CD4-positive, alpha-beta T cell treated with Interferon gamma for 1 hour (primary cell): ENCODE results near the gene TBCEL.
"Not testable (repeated sequence)": the region's sequence is repeated elsewhere in the genome, so short reads cannot be mapped to it uniquely, and the experiment has no call there.

Experiments
- DNase-seq: peaks from one replicate; pipeline ENCODE4 v3.0.0-alpha.2; 2020

TBCEL gene, protein sequence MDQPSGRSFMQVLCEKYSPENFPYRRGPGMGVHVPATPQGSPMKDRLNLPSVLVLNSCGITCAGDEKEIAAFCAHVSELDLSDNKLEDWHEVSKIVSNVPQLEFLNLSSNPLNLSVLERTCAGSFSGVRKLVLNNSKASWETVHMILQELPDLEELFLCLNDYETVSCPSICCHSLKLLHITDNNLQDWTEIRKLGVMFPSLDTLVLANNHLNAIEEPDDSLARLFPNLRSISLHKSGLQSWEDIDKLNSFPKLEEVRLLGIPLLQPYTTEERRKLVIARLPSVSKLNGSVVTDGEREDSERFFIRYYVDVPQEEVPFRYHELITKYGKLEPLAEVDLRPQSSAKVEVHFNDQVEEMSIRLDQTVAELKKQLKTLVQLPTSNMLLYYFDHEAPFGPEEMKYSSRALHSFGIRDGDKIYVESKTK

DNA sequence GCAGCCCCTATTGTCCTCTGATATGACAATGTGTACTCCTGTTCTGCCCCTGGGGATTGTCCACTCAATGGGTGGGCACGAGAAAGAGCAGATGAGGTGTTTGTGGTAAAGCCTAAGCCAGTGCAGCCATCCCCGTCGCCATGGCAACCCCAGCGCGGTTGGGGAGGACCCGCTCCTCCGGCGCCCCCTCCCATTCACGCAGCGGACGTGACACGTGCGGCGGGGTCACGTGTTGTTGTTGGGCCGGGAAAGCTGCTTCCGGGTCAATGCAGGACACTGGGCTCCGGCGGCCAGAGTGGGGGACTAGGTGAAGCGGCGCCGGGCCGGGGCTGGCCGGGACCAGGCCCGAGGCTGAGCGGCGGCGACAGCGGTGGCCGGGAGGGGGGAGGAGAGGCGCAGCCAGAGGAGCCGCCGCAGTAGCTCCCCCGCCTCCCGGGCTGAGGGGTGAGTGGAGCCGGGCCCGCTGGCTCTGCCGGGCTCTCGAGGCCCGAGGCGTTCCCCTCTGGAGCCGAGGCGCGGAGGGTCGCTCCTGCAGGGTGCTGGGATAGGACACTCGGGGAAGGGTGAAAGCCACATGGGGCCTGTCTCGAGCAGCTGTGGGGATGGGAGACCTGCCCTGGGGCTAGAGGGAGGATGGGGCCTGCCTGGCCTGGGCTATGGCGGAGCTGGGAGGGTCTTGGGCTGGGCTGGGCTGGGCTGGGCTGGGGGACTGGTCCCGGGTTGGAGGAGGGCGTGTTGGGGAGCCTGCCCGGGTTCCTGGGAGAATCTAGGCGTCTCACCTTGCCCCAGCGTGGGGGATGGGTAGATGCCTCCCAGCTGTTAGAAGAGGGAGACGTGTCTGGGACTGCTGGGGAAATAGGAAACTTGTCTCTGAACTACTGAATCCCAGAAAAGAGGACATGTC lies at the start of gene TBCEL:
TBCEL (plus strand) TSS at position 255 of the 904 bp plus-strand sequence. CDS start 21,589 bp downstream, outside the sequence.
- peak; percentile 87 for DNase-seq

DNA sequence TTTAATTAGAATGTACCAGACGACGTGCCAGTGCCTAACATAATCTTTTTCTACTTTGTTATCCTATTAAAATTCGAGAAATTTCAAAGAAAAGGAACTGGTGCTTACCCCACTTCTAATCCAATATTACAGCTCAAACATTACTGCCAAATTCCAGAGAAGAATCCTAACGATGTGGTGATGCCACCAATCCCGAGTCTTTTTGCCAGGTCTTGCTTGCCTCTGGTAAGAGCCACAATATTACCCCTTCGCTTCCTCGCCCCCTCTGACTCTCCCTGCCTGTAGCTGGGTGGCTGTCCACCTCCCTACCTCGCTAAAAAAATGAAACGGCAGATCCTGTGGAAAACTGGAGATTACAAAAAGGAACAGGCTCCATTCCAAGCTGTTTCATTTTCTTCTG lies 49.4 kb upstream of the TBCEL start:
- DNase-seq, result no peak

DNA sequence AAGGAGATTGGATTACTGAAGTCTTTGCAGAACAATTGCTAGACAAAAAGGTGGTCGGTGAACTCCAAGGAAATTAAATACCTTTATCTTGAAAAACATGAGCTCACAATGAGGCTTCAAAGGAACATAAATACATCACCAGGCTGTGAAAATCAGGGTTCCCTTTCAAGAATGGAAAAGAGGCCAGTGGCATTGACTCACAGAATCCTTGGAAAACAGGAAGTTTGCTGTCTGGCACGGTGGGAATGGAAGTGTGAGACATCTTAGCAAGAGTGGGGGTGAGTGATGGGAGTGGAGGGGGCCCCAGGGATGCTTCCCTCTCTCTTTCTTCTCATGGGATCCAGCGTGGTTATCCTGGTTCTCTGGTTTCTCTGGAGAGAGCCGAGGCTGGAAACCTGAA lies 48.9 kb upstream of the TBCEL start:
- no peak for DNase-seq

DNA sequence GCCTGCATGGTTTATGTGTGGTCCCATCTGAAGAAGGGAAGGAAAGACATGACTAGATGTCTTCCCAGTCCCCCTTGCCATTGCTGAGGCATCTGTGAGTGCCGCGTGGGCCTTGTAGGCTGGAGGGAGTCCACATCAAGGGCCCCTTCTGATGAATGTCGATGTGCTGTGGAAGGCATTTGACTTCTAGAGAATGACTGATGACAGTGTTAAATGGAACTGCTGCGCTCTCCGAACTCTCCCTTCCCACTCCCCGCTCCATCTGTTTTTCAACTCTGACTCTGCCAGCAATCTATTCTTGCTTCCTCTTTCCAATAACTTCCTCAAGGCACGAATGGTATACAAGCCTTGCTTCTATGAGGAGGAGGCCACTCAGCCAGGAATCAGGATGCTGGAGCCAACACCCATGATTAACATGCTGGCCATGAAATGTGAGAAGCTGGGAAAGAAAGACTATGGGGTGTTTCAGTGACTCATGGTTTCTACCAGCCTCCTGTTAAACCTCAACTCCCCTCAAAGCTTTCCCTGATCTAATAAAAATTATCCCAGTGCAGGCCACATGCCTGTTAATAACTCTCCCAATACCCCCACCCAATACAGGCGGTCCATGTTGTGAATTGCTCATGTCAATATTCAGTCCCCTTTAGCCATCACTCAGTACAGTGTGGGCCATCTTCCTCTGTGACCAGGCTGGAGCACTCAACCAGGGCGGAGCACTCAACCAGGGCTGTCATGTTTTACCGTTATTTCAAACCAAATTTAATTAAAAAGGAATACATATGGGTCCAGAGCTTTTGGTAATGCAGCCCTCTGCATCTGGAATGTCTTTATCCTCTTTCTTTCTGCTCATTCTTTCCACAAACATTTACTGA lies 46.4 kb upstream of the TBCEL start:
- DNase-seq, result no peak

DNA sequence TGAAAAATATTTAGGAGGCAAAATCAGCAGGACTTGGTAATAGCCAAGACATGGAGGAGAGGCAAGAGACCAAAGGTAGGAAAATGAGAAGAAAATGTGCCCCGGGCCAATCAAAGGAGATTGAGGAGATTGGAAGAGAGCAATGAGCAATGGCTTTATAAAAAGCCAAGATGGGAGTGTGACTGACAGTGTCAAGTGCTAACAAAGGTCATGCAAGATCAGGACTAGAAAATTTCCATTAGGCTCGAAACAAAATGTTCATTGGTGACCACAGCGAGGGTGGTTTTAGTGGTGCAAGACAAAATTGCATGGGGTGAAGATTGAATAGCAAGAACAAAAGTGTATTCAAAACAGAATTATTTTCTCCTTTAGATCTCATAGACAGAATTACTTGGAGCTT lies 45.2 kb upstream of the TBCEL start:
- DNase-seq, result no peak

DNA sequence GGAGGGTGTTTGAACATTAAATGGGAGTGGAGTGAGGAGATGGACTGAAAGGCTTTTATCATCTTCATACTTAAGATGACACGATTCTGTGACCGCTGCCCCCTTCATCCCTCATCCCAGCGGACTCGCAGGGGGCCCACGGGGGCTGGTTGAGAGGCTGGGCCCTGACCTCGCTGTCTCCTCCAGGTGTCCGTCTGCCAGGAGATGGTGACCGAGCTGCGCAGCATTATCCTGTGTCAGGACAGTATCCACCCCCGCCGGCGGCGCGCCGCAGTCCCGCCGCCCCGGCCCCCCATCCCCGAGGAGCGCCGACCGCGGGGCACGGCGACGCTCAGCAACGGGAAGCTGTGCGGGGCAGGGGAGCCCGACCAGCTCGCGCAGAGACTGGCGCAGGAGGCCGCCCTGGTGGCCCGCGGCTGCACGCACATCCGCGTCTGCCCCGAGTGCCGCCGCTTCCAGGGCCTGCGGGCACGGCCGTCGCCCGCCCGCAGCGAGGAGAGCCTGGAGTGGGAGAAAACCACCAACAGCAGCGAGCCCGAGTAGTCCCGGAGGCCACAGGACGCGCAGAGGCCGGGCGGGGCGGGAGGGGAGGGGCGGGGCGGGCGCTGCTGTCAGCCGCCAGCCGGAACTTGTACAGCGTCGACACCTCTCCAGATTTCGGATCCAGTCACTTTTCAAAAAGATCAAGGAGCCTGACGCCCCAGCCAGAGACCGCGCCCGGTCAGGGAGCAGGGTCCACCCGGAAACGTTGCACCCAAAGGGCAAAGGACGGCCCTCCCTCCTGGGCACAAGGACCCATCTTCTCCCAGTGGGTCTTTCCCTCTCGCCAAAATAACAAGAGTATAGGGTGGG lies 38.0 kb upstream of the TBCEL start:
- DNase-seq, result peak; percentile 1

DNA sequence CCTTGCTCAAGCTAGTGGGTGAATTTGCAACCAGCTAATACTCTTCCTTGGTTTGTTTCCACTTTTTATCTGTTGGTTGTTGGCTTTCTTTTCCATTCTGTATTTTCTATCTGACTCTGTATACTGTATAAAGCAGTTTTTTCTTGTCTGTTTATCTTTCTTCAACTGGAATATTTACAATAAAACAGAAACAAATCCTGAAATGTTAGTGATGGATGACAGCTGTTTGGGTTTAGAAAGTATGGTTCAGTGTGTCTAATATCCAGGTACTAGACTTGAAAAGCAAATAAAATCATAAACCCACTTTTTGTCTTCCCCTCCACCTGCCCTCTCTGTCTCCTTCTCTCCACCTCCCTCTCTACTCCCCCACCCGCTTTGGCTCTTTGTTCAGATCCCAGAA lies 35.3 kb upstream of the TBCEL start:
- no peak for DNase-seq

DNA sequence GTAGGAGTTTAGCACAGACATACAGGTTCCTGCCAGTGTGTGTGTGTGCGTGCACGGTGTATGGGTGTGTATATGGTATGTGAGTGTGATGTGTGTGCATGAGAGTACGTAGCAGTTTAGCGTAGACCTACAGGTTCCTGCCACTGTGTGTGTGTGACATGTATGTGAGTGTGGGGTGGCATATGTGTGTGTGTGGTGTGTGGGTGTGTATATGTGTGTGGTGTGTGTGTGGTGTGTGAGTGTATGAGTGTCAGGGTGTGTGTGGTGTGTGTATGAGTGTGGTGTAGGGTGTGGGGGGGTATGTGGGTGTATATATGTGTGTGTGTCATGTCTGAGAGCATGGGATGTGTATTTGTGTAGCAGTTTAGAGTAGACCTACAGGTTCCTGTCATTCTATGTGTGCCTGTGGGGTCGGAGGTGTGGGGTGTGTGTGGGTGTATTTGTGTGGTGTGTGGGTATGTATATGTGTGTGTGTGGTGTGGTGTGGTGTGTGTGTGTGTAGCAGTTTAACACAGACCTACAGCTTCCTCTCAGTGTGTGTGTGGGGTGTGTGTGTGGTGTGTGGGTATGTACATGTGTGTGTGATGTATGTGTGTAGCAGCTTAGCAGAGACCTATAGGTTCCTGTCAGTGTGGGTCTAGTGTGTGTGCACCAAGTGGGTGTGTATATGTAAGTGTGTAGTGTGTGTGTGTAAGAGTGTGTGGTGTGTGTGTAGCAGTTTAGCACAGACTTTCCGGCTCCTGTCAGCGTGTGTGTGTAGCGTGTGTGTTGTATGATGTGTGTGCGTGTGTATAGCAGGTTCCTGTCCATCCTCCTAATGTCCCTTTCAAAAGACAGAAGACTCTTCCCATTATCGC lies 31.8 kb upstream of the TBCEL start:
- no peak for DNase-seq

DNA sequence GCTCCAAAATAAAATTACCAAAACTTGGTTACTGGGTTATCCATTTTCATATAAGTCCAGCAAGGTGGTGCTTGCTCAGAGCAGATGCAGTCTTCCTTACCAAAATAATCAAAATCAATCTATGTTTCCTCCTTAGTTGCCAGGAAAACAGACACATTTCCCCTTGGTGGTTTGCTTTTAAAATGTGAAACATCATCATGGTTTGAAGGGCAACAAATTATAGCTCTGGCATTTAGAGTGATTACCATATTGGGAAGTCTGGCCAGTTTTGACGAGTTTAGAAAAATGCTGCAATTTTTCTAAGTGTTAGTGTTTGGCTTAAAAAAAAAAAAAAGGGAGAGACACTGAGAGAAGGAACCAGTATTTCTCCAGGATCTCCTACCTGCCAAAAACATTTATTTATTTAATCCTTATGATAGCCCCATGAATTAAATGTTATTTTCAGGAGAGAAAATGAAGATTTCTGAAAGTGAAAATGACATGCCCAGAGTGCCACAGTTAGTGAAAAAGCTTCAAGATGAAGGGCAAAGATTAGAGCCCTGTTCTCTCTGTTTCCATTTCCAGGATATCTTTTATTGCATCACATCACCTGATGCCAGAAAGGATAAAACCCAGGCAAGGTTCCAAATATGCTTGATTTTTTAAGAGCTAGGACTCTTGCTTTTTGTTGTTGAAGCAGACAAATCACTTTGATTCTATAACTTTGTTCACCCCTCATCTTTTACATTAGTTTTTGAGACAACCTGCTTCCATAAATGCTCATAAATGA lies 29.6 kb upstream of the TBCEL start:
- no peak for DNase-seq

DNA sequence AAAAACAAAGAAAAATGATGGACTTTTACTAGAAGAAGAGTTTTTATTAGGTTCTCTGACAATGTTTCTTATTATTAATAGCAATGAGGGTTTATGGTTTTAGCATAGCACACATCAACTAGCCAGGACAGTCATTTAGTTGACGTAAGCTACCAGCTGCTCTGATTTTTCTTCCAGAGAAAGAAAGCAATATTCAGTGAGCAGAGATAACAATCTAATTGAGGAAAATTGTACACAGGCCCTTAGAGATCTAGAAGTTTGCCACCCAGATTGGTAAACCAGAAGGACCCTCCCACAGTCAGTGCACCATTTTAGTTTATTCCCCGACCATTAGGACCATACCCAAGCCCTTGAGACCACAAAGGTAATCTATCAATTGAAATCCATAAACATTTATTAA lies 28.7 kb upstream of the TBCEL start:
- no peak for DNase-seq

DNA sequence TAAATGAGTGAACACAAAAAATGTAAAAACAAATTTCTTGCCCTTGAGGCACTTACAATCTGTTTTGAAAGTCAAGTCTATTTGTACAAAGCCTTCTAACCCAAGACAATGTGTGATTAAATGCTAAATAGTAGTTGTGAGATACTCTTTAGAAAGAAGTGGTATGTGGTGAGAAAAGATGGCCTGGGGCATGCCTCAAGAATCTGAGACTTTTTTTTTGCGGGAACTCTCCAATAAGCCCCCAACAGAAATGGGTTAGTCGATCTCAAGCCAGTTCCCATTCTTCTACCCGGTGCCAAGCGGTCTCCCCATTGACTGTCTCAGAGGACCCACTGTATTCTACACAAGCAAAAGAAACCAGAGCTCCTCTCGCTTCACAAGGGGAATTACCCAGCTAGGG lies 26.9 kb upstream of the TBCEL start:
- no peak for DNase-seq

DNA sequence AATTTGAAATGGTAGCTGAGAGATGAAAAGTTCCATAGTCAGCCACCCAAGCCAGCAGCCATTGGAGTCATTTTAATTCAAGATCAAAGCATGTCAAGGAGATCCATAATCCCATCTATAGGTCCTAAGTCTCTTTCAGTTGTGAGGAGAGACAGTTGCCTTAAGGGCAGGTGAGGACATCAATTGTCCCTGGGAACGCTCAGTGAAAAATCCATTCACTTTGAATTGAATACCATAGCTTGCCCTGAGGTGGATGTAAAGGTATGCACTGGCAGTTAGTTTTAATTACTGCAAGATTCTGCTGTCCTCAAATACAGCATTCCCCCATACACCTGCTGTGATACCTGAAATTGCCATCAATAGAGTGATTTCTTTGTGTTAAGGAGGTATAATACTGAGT lies 25.3 kb upstream of the TBCEL start:
- no peak for DNase-seq

DNA sequence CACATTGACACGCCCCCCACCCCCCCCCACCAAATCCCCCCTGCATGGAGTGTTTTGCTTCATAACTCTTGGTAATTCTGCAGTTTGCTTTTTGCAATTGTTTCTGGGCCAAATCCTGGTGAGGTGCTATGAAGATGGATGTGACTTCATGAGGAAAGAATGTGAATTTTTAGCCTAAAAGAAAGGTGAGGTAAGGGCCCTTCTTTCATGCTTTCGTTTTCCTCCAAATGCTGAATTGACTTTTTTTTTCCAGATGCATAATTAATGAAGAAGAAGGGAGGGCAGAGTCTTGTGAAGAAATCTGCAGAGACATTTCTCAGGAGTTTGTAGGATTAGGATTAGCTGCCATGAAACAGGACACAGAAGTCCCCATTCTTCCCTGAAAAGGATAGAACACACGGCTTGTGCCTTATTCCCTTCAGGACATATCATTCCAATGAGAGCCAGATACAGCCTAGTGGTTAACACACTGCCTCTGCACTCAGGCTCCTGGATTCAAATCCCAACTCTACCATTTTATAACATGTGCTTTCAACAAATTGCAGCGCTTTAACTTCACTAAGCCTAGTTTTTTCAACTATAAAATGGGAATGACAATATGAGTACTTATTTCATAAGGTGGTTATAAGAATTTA lies 19.6 kb upstream of the TBCEL start:
- DNase-seq, result no peak

DNA sequence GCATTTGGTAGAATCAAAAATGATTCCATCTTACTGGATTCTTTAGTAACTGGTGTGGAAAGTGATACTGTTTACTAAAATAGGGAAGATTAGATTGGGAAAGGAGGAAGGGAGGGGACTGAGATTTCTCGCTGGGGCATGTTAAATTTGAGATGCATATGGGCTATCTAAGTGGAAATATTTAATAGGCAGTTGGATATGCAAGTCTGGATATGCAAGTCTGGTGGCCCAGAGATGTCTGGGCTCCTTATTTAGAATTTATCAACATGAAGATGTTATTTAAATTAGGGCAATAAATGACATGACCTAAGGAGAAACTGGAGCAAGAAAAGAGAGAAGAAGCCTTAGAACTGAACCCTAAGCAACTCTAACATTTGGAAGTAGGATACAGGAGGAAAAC lies 17.0 kb upstream of the TBCEL start:
- DNase-seq, result no peak

DNA sequence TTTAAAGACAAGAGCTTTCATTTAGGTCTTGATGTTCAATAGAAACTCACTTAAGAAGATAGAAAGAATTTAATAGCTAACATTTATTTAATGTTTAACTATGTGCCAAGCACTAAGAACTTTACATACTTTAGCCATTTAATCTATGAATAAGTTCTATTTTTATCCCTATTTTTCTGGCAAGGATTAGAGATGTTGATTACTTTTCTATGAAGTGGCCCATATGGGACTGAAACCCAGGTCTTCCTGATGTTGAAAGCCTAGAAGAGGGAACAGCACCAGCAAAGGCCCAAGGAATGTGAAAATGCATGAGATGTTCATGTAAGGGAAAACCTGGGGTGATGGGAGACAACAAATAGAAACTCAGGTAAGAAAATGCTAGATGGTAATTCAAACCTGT lies 15.4 kb upstream of the TBCEL start:
- DNase-seq, result no peak

DNA sequence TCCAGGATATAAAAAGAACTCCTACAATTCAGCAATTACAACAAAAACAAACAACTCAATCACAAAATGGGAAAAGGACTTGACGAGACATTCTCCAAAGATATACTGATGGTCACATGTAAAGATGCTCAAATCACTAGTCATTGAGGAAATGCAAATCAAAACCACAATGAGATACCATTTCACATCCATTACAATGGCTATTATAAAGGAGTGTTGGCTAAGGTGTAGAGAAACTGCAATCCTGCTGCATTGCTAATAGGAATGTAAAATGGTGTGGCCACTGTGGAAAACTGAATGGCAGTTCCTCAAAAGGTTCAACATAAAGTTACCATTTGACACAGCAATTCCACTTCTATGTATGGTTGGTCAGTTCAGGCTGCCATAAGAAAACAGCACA lies 11.8 kb upstream of the TBCEL start:
- DNase-seq, result no peak

DNA sequence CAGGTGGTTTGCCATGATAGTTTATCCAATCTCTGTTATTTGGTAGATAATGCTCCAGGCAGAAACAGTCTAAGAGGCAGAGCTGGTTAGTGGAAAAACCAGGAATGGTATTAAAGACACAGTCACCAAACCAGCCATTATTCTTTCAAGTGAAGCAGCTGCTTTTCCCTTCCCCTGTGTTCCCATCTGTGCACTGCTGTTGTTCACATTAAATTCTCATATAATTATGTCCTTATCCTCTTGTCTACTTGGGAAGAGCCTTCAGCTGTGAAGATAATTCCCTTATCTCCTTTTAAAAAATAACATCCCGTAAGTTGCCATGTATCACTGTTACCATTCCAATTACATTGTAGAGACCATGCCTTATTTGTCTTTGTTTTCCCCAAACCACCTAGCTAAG lies 5.2 kb upstream of the TBCEL start:
- DNase-seq, result no peak

DNA sequence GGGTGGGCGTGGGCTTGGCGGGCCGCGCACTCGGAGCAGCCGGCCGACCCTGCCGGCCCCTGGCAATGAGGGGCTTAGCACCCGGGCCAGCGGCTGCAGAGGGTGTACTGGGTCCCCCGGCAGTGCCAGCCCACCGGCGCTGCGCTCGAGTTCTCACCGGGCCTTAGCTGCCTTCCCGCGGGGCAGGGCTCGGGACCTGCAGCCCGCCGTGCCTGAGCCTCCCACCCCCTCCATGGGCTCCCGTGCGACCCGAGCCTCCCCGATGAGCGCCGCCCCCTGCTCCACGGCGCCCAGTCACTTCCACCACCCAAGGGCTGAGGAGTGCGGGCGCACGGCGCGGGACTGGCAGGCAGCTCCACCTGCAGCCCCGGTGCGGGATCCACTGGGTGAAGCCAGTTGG lies 2.2 kb upstream of the TBCEL start:
- DNase-seq, result not testable (repeated sequence)

DNA sequence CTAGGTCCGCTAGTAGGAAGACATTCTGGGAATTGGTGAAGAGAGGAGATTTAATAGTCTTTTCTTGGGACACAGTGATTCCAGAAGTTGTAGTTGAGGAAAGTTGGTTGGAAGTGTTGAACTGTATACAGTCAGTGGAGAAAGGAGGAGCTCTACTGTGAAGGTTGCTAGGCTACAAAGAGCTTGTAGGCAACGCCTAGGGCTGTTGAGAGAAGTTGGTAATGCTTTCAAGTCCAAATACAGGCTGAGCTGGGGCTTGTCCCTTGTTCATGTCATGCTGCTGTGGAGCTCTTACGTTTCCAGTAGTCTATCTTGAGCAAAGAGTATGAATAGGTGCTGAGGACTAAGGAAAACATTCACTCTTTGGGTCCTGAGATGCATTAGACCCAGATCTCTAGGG lies 1.1 kb downstream of the TBCEL start:
- DNase-seq, result no peak

DNA sequence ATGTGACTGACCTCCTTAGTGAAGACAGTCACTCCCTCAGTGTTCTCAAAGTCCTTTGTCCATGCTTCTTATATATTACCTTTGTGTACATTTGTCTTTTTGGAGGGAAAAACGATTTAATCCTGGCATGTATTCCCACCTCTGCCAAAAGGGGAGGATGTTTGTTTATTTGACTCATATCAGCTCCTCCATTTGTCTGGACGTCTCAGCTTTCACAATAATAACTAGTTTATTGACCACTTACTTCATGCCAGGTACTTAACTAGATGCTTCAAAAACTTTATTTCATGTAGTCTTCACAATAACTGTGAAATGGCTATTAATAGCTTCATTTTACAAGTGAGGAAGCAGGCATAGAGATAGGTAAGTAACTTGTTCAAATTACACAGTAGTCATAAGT lies 5.3 kb downstream of the TBCEL start:
- no peak for DNase-seq
